Activated CD4-positive, alpha-beta T cell treated with anti-CD3 and anti-CD28 coated beads for 36 hours (primary cell): Measurements from ENCODE around the gene KRTAP12-4. TPM values are rescaled to one million over a fixed set of nuclear protein-coding genes. Genes with fewer than 3 reads are reported as not detected.
A peak's percentile ranks its signal among the peaks of the same experiment; 100 is the strongest.
"Not testable (repeated sequence)": the region's sequence is repeated elsewhere in the genome, so short reads cannot be mapped to it uniquely, and the experiment has no call there.

ENCODE experiments used
- ATAC-seq: fragments of 200-7000 bp; cut with Tn5 transposase; one replicate; pipeline ENCODE4 v1.10.0; 2021; ENCODE audit warnings: mild to moderate bottlenecking, moderate library complexity
- CTCF ChIA-PET: fragments of 350-600 bp; sonication (Branson Sonifier 250); formaldehyde crosslinking; loops from one replicate; lab custom pipeline; 2021; ENCODE audit warnings: antibody characterized with exemption; lab: Charles Lee
- POLR2A ChIA-PET: fragments of 350-600 bp; sonication (Branson Sonifier 250); formaldehyde crosslinking; loops from one replicate; lab custom pipeline; 2021; ENCODE audit warnings: antibody characterized with exemption, inconsistent platforms; lab: Charles Lee
- DNase-seq: peaks from one replicate; pipeline ENCODE4 v3.0.0-alpha.2; 2020
- H3K27ac Mint-ChIP-seq: one replicate; pipeline ENCODE4 v1.8.0; 2021; ENCODE audit warnings: mixed read lengths
- H3K27me3 Mint-ChIP-seq: one replicate; pipeline ENCODE4 v1.8.0; 2021; ENCODE audit warnings: mixed read lengths
- H3K36me3 Mint-ChIP-seq: one replicate; pipeline ENCODE4 v1.8.0; 2021; ENCODE audit warnings: low read depth, mixed read lengths
- H3K4me1 Mint-ChIP-seq: one replicate; pipeline ENCODE4 v1.8.0; 2021; ENCODE audit warnings: mixed read lengths
- H3K4me3 Mint-ChIP-seq: one replicate; pipeline ENCODE4 v1.8.0; 2021; ENCODE audit warnings: mild to moderate bottlenecking, moderate library complexity, mixed read lengths
- H3K9me3 Mint-ChIP-seq: one replicate; pipeline ENCODE4 v1.8.0; 2021; ENCODE audit warnings: low read depth, mixed read lengths
- intact Hi-C, 2 experiments: fragments of 100-400 bp; cut with DNase I in 1 of 2; cut with micrococcal nuclease in 1 of 2; formaldehyde crosslinking; loops; one replicate each; pipeline versions ENCODE4 v1.14.2 to v1.15.1; 2022 to 2024; cut with DNase I, micrococcal nuclease
- total RNA-seq, 2 experiments: library from RNA; stranded (reverse); gene quantifications; one replicate each; pipeline ENCODE4 v1.2.3, GENCODE V29; 2021

Gene KRTAP12-4
- total RNA-seq, 2 experiments from 2014 or later = not detected

DNA sequence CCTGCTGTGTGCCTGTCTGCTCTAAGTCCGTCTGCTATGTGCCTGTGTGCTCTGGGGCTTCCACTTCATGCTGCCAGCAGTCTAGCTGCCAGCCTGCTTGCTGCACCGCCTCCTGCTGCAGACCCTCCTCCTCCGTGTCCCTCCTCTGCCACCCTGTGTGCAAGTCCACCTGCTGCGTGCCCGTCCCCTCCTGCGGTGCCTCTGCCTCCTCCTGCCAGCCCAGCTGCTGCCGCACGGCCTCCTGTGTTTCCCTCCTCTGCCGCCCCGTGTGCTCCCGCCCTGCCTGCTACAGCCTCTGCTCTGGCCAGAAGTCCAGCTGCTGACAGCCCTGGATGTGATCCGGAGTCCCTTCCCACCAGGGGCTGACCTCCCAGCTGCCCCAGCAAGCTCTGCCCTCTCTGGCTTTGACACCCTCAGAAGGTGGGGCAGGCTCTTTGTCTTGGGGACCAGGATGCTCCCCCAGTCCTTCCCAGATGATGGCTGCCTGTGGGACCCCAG, 16.6 kb downstream of the KRTAP12-4 start:
- H3K36me3 Mint-ChIP-seq, H3K27me3 Mint-ChIP-seq, H3K4me3 Mint-ChIP-seq, CTCF ChIA-PET, H3K27ac Mint-ChIP-seq, intact Hi-C loops, POLR2A ChIA-PET, H3K4me1 Mint-ChIP-seq, DNase-seq, ATAC-seq: not testable (repeated sequence)
- peaks cover 18% of the 10 kb centered on the region for H3K9me3 Mint-ChIP-seq

DNA sequence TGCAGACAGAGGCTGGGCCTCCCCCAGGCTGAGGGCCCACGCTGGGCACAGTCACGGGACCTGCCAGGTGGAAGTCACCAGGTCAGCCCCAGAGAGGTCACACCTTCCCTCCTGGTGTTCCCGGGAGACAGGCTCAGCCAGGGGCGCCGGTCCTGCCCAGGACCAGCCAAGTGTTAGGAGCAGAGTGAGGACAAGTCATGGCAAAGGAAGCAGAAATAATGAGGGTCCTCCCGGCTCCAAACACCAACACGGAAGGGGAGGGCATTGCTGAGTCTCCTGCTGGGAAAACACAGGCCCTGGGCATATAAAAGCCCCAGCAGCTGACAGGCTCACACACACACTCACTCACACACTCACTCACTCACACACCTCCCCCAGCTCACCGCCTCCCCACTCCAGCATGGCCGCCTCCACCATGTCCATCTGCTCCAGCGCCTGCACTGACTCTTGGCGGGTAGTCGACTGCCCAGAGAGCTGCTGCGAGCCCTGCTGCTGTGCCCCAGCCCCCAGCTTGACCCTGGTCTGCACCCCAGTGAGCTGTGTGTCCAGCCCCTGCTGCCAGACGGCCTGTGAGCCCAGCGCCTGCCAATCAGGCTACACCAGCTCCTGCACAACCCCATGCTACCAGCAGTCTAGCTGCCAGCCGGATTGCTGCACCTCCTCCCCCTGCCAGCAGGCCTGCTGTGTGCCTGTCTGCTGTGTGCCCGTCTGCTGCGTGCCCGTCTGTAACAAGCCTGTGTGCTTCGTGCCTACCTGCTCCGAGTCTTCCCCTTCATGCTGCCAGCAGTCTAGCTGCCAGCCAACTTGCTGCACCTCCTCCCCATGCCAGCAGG, 17.2 kb downstream of the KRTAP12-4 start, which contains the start of gene KRTAP10-10:
TSS of gene KRTAP10-10 (plus strand) at position 339 of the 833 bp plus-strand sequence. CDS start at position 401, 62 bp downstream.
- Mint-ChIP-seq H3K9me3 (peaks cover 17% of the 10 kb centered on the region), H3K4me1 (no peaks in the 10 kb centered on the region), H3K36me3 (peaks cover 3% of the 10 kb centered on the region), H3K4me3 (no peak within 1 kb of the TSS), H3K27ac (no peak within 1 kb of the TSS), H3K27me3 (no peaks in the 10 kb centered on the region)
- ATAC-seq (no peak), DNase-seq (no peak)
- ChIA-PET CTCF (no interaction called here), POLR2A (no interaction called here)
- intact Hi-C loops = no loop called here

GRCh38 chr21:44636209-44637017, 18.0 kb downstream of the KRTAP12-4 start:
- intact Hi-C loops = no loop called here

GRCh38 chr21:44632067-44632466, 22.4 kb downstream of the KRTAP12-4 start:
- Mint-ChIP-seq H3K4me1 (peaks cover 21% of the 10 kb centered on the region), H3K27ac (no peak overlapping the region), H3K36me3 (peaks cover 5% of the 10 kb centered on the region), H3K27me3 (no peaks in the 10 kb centered on the region), H3K4me3 (no peak overlapping the region), H3K9me3 (peaks cover 28% of the 10 kb centered on the region)
- intact Hi-C loops = no loop called here
- POLR2A ChIA-PET = no interaction called here
- DNase-seq (no peak), ATAC-seq (no peak)
- CTCF ChIA-PET = interaction anchor here (1.5 kb wide), 1 partner anchor 11 kb away, joined by 4 read pairs; no protein-coding TSS in a partner anchor

More at GRCh38 chr21:44636209-44637017, 18.0 kb downstream of the KRTAP12-4 start:
- H3K4me3 Mint-ChIP-seq = no peak overlapping the region
- no peak for ATAC-seq
- CTCF ChIA-PET = no interaction called here
- no peak overlapping the region for H3K27ac Mint-ChIP-seq
- POLR2A ChIA-PET = no interaction called here
- no peaks in the 10 kb centered on the region for H3K4me1 Mint-ChIP-seq
- no peak for DNase-seq
- H3K36me3 Mint-ChIP-seq = peaks cover 6% of the 10 kb centered on the region
- peaks cover 19% of the 10 kb centered on the region for H3K9me3 Mint-ChIP-seq
- H3K27me3 Mint-ChIP-seq = no peaks in the 10 kb centered on the region

GRCh38 chr21:44630440-44630839, 24.0 kb downstream of the KRTAP12-4 start:
- DNase-seq = no peak
- Mint-ChIP-seq H3K9me3 (peaks cover 28% of the 10 kb centered on the region), H3K27ac (peak overlapping the region; percentile 27), H3K4me1 (peaks cover 21% of the 10 kb centered on the region), H3K4me3 (no peak overlapping the region), H3K27me3 (no peaks in the 10 kb centered on the region), H3K36me3 (peaks cover 5% of the 10 kb centered on the region)
- intact Hi-C loops = no loop called here
- ChIA-PET CTCF (no interaction called here), POLR2A (no interaction called here)
- ATAC-seq = no peak

- DNase-seq (no peak), ATAC-seq (no peak)
- Mint-ChIP-seq H3K36me3 (peaks cover 7% of the 10 kb centered on the region), H3K9me3 (peaks cover 41% of the 10 kb centered on the region), H3K27me3 (no peaks in the 10 kb centered on the region), H3K4me1 (peaks cover 21% of the 10 kb centered on the region), H3K27ac (no peak overlapping the region), H3K4me3 (no peak overlapping the region)
- ChIA-PET POLR2A (no interaction called here), CTCF (interaction anchor here (0.6 kb wide), 1 partner anchor 74 kb away, joined by 3 read pairs; no protein-coding TSS in a partner anchor)
- intact Hi-C loops = no loop called here
These were observed 25.6 kb downstream of the KRTAP12-4 start for GRCh38 chr21:44628707-44629391.

DNA sequence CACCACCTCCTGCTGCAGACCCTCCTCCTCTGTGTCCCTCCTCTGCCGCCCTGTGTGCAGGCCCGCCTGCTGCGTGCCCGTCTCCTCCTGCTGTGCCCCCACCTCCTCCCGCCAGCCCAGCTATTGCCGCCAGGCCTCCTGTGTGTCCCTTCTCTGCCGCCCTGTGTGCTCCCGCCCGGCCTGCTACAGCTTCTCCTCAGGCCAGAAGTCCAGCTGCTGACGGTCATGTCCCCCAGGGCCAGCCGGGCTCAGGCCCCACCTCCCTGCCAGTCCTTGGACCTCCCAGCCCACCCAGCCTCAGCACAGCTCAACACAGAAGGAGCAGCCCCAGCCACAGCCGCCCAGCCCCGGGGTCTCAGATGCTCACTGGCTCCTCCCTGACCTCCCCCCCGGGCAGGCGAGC, 26.6 kb downstream of the KRTAP12-4 start:
- CTCF ChIA-PET, H3K4me3 Mint-ChIP-seq, ATAC-seq, H3K27me3 Mint-ChIP-seq, POLR2A ChIA-PET, H3K27ac Mint-ChIP-seq, H3K36me3 Mint-ChIP-seq, DNase-seq, intact Hi-C loops: not testable (repeated sequence)
- Mint-ChIP-seq H3K9me3 (peaks cover 43% of the 10 kb centered on the region), H3K4me1 (peaks cover 21% of the 10 kb centered on the region)

- H3K27me3 Mint-ChIP-seq, CTCF ChIA-PET, ATAC-seq, DNase-seq, H3K36me3 Mint-ChIP-seq, H3K27ac Mint-ChIP-seq, POLR2A ChIA-PET, intact Hi-C loops, H3K4me3 Mint-ChIP-seq: not testable (repeated sequence)
- H3K4me1 Mint-ChIP-seq = peaks cover 21% of the 10 kb centered on the region
- H3K9me3 Mint-ChIP-seq = peaks cover 47% of the 10 kb centered on the region
These were observed 27.2 kb downstream of the KRTAP12-4 start for GRCh38 chr21:44627181-44627822.

DNA sequence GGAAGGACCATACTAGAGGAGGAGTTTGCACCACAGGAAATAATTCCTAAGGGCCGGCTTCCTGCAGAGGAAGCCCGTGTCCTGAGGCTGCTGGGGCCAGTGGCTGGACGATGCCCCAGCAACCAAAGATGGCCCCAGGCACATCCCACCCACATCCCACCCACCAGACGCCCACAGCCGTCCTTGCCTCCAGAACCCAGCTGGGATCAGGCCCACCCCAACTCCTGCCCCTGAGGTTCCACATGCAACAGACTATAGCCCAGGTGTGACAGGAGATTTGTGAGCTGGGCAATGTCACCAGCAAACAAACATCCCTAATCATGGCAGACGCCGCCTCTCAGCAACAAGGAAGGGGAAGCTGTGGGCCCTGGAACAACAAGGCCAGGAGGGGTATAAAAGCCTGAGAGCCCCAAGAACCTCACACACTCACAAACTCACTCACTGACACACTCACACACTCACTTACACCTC, 27.8 kb downstream of the KRTAP12-4 start, which contains the start of gene KRTAP10-9:
TSS of gene KRTAP10-9 (plus strand) at position 421 of the 471 bp plus-strand sequence. CDS start 79 bp downstream, outside the sequence.
- peaks cover 5% of the 10 kb centered on the region for H3K36me3 Mint-ChIP-seq
- POLR2A ChIA-PET = no interaction called here

DNA sequence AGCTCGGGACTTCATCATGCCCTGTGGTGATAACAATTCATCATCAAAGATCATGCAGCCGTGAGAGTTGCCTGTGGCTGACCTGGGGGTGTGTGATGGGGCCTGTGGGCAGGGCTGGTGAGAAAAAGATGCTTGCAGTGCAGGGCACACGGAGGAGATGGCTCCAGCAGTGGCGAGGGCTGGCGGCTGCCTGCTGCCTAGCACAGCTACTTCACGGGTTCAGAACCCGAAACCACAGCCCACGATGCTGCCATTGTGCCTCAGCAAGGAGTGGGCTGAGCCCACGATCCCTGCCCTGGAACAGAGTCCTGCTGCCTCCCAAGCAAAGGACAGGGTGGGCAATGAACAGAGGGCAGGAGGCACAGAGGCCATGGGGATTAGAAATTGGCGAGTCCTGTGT, 28.2 kb downstream of the KRTAP12-4 start:
- CTCF ChIA-PET = no interaction called here
- Mint-ChIP-seq H3K9me3 (peaks cover 41% of the 10 kb centered on the region), H3K4me3 (no peak overlapping the region), H3K27me3 (no peaks in the 10 kb centered on the region), H3K4me1 (peaks cover 21% of the 10 kb centered on the region), H3K27ac (no peak overlapping the region), H3K36me3 (peaks cover 3% of the 10 kb centered on the region)
- intact Hi-C loops = no loop called here
- POLR2A ChIA-PET = no interaction called here
- DNase-seq (no peak), ATAC-seq (no peak)

More for the DNA sequence above, 27.8 kb downstream of the KRTAP12-4 start, which contains the start of gene KRTAP10-9:
- CTCF ChIA-PET = no interaction called here
- Mint-ChIP-seq H3K9me3 (peaks cover 43% of the 10 kb centered on the region), H3K4me3 (no peak within 1 kb of the TSS), H3K4me1 (peaks cover 21% of the 10 kb centered on the region), H3K27ac (no peak within 1 kb of the TSS), H3K27me3 (no peaks in the 10 kb centered on the region)
- ATAC-seq (no peak), DNase-seq (no peak)
- intact Hi-C loops = no loop called here
